Activated CD8-positive, alpha-beta memory T cell treated with anti-CD3 and anti-CD28 coated beads for 48 hours (primary cell): ENCODE data around the gene BPGM.

Experiments
- DNase-seq, 3 experiments: peaks; one replicate each; pipeline ENCODE4 v3.0.0-alpha.2; 2020; ENCODE audit warnings: low read depth in 2 of 3, low spot score in 2 of 3

The BPGM gene

GRCh38 chr7:134695321-134695860, 48.7 kb downstream of the BPGM start:
- DNase-seq = no peak

DNA sequence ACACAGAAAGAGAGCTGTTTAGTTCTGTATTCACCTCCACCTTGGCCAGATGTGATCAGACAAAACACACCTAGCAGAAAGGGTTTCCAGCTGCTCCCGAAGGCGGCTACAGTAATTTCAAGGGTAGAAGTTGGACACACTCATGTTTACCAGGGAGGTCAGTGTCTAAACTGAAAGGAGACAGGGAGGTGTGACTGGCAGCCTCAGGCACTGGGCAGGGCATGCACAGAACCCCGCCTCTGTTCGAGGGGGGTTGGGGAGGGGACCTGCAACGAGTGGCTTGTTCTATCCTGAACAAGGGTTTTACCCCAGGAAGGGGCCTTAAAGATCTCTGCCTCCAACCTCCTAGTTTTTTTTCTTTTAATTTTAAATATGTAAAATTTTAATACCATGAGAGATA, 49.6 kb downstream of the BPGM start:
- DNase-seq = no peak

- DNase-seq = no peak
Observed at GRCh38 chr7:134697205-134697886, 50.7 kb downstream of the BPGM start.

- no peak for DNase-seq
Observed at GRCh38 chr7:134698481-134698880, 51.8 kb downstream of the BPGM start.

GRCh38 chr7:134699021-134699818, 52.6 kb downstream of the BPGM start:
- no peak for DNase-seq

GRCh38 chr7:134699899-134700298, 53.2 kb downstream of the BPGM start:
- no peak for DNase-seq

GRCh38 chr7:134701272-134701671, 54.6 kb downstream of the BPGM start:
- no peak for DNase-seq

GRCh38 chr7:134702366-134703240, 56.0 kb downstream of the BPGM start:
- DNase-seq = no peak

DNA sequence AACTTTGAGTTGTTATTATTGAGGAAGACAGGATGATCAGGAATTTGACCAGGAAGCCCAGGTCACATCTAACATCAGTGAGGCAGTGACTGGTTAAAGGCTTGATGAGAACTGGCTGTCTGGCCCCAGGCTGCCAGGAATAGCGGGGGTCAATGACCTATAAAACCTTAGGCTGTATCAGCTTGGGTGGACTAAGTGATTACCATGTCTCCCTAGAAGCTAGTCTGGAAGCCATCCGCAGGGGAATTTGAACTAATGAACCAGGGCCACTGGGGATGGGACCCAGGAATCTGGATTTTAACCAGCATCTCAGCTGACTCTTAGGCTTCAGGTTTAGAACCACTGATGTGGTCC, 56.6 kb downstream of the BPGM start:
- no peak for DNase-seq

DNA sequence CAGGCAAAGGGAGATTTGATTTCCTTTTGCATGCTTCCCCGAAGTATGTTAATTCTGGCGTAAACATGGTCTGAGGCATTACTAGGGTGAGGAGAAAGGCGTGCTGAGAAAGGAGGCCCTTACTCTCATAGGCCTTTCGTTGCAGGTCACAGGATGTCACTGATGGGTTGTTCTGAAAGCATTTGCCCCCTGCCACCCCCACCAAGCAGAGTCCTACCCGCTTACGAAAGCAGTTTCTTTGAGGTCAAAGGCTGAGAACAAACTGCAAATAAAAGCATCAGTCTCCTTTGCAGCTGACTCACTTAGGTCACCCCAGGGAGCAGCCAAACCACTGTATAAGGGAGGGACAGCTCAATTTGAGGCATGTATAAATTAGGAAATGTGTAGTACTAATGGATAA, 57.1 kb downstream of the BPGM start:
- DNase-seq = no peak

DNA sequence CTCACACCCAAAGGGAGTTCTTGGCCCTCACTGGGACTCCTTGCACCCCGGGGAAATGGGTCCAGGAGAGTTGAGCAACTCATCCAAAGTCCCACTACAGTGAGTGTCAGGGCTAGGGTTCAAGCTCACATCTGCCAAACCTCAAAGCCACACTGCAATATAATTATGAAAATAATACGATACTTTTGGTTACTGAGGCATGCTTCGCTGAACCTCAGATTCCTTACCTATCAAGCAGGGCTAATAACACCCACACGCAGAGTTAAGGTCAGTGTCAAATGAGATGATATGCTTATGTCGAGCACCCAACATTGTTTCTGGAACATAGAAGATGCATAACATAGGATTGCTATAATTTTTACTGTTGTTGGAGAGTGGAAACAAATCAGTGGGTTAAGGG, 58.2 kb downstream of the BPGM start:
- DNase-seq = no peak

GRCh38 chr7:134705716-134706115, 59.1 kb downstream of the BPGM start:
- DNase-seq = no peak

GRCh38 chr7:134706468-134706867, 59.8 kb downstream of the BPGM start:
- no peak for DNase-seq

DNA sequence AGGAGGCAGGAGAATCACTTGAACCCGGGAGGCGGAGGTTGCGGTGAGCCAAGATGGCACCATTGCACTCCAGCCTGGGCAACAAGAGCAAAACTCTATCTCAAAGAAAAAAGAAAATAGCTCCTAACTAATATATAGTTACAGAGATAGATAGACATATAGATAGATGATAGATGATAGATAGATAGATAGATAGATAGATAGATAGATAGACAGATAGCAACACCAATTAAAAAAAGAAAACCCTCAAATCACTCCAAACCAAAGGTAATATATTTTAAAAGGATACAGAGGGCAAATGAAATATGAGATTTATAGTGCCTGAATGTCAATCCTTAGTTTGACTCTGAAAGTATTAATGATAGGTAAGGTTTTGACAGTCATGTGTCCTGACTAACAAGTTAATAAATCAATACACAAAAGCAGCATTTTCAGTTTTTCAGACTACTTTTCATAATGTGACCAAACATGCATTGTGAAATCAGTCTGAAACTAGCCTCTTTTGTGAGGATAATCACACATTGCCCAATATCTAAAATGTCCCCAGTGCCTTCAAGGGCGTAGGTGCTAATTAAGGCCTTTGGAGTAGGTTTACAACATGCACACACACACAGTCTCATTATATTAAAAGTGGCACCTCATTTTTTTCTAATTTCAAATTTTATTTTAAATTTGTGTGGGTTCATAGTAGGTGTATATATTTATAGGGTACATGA, 61.2 kb downstream of the BPGM start:
- DNase-seq = no peak

DNA sequence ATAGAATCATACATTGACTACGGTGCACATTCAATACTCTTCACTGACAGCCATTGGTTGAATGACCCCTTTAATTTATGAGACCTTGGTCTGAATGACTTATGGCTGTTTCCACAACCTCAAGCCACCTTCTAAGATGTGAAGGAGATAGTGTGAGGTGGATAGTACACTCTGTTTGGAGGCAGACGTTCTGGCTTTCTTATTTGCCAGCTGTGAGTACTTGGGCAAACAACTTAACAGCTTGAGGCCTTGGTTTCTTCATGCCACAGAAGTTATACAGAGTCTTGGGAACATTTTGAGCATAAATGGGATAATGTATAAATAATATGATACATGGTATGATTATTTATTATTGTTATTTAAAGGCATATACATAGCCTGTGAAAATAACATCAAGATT, 62.0 kb downstream of the BPGM start:
- DNase-seq = no peak

DNA sequence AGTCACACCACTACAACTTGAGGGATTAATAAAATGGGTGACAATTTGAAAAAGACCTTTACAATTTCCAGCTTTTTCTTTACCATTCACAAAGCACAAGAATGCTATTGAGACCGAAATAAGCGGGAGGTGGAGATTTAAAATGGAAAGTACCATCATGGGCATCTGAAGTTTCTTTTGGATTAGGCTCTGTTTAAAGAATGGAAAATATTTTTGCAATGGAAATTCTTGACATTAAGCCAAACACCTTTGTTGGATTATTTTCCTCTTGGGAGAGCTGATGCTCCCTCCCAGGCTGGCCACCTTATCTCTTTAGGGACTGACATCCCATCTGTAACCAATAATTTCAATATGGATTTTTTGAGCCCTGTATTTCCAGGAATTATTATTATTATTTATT, 62.5 kb downstream of the BPGM start:
- DNase-seq = no peak

GRCh38 chr7:134710511-134710853, 63.8 kb downstream of the BPGM start:
- no peak for DNase-seq

DNA sequence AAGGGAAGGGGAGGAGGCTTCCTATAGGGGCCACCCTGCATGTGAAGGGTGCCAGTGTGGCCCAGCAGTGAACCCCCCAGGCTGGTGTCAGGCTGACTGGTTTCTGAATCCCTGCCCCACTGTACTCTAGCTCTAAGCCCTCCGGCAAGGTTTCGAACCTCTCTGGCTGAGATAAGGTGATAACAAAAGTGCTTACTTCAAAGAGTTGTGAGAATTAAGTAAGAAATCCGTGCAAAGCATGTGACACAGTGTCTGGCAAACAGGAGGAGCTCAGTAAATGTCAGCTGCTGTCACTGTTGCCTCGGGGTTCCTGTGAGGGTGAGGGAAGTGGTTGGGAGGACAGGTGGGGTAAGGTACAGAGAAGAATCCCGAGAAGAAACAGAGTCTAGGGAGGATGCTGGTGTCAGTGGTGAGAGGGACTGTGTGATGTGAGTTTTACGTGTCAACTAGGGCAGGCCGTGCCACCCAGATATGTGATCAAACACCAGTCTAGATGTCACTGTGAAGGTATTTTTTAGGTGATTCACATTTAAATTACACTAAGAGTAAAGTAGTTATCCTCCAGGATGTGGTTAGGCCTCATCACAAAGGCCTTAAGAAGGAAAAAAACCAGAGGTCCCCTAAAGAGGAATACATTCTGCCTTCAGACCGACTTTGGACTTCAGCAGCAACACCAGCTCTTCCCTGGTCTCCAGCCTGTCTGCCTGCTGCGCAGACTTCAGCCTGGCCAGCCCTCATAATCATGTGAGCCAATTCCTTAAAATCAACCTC, 64.4 kb downstream of the BPGM start:
- no peak for DNase-seq

- no peak for DNase-seq
Observed at GRCh38 chr7:134712196-134712595, 65.5 kb downstream of the BPGM start.

DNA sequence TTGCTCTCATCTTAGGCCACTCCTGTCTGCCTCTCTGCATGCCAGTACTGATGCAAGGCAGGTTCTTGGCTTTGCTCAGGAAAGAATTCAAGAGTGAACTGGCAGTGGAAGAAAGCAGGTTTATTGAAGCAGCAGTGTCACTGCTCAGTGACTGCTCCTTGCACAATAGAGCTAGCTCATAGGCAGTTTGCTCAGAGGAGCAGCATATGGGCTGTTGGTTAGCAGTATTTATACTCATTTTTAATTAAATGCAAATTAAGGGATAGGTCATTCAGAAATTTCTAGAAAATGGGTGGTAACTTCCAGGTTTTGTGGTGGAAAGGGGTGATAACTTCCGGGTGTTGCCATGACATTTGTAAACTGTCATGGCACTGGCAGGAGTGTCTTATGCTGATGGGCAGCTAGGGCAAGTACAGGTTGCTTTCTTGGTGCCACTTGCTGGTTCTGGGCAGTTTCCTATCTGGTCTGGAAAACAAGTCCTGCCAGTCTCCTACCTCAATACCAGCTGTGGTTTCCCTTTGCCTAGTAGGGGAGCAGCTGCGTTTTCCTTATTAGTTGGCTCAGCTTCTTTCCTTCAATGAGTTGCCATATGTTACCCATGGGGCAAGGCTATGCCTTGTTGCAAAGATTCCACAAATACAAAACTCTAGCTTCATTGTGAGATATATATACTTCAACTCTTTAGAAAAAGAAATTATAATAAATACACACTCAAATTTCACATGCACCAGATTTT, 68.0 kb downstream of the BPGM start:
- DNase-seq = no peak
